ENCODE measurements around the gene MPPED2.

GRCh38 chr11:30504468-30504867 lies 81.7 kb downstream of the MPPED2 start:
- TF ChIP-seq CTCF (IDR thresholded peaks at IDR 0.05), result no peak
- no peak for TF ChIP-seq POLR2A (IDR thresholded peaks at IDR 0.05)
- no peak for TF ChIP-seq POLR2AphosphoS5 (IDR thresholded peaks at IDR 0.05)
- TF ChIP-seq EP300 (IDR thresholded peaks at IDR 0.05), result no peak

All from stomach (tissue), 4 donors.